HG03108 (cell line): Measurements from ENCODE around the gene SEC23A.
A peak's percentile ranks its signal among the peaks of the same experiment; 100 is the strongest.
"Not testable (repeated sequence)": the region's sequence is repeated elsewhere in the genome, so short reads cannot be mapped to it uniquely, and the experiment has no call there.

Experiments
- ATAC-seq: cut with Tn5 transposase; IDR thresholded peaks from one replicate; pipeline ENCODE4 v1.9.1; 2021; ENCODE audit warnings: moderate library complexity; ENCODE audit not compliant: unreplicated experiment

Gene SEC23A

DNA sequence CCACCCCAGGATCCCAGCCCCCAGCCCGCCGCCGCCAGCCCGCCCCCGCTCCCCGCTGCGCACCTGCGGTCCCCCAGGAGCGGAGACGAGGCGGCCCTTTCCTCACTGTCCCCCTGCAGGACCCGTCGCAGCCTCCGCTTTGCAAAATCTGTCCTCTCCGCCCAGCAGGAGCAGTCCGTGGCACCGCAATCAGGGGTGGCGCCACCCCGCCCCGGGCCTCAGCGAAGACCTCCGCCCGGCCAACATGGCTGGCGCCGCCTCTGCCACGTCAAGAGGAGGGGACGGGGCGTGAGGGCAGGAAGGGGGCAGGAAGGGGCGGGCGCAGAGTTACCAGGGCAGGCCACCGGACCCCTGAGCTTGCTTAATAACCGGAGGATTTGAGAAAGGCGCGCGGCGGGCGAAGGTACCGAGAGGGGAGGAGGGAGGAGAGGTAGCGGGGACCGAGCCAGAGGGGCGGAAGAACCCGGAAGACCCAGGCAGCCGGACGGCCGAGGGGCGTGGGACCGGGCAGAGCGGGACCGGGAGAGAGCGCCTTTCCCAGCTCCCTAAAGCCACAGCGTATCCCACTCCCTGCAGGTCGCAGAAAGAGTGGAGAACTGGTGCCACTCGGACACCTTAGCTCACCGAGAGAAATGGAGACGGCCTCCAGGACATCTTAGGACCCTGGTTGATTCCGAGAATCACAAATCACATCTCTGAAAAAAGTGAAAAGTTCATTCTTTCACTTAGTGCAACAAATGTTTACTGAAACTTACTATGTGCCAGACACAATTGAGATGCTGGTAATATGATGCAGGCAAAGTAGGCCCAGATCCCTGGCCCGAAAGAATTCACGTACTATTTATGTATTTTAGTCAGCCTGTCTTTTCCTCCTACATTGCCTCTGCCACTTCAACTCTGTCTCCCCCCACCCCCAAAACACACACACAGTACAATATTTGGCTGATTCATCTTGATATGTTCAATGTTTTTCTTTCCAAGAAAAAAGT is at the start of gene SEC23A:
SEC23A (minus strand) TSS at position 267 of the 989 bp plus-strand sequence. CDS start 7,117 bp downstream, outside the sequence.
- peak; percentile 96 for ATAC-seq

GRCh38 chr14:39145266-39145966 is 42.4 kb upstream of the SEC23A start:
- ATAC-seq, result no peak

- ATAC-seq, result not testable (repeated sequence)
Observed at GRCh38 chr14:39143226-39143625, 40.2 kb upstream of the SEC23A start.

DNA sequence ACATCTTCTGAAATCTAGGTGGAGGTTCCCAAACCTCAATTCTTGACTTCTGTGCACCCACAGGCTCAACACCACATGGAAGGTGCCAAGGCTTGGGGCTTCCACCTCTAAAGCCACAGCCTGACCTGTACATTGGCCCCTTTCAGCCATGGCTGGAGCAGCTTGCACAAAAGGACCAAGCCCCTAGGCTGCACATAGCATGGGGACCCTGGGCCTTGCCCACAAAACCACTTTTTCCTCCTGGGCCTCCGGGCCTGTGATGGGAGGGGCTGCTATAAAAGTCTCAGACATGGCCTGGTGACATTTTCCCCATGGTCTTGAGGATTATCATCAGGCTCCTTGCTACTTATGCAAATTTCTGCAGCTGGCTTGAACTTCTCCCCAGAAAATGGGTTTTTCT is 38.6 kb upstream of the SEC23A start:
- not testable (repeated sequence) for ATAC-seq

DNA sequence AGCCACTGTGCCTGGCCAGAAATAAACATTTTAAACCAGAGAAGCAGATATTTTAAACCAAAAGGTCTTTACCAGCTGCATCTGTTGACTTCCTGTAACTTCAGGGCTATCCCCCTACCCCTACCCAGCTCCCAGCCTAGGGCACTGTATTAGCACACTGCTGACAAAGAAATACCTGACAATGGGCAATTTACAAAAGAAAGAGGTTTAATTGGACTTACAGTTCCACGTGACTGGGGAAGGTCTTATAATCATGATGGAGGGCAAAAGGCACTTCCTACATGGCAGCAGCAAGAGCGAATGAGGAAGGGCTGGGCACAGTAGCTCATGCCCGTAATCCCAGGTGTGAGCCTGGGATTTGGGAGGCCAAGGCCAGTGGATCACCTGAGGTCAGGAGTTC is 37.1 kb upstream of the SEC23A start:
- ATAC-seq, result no peak

DNA sequence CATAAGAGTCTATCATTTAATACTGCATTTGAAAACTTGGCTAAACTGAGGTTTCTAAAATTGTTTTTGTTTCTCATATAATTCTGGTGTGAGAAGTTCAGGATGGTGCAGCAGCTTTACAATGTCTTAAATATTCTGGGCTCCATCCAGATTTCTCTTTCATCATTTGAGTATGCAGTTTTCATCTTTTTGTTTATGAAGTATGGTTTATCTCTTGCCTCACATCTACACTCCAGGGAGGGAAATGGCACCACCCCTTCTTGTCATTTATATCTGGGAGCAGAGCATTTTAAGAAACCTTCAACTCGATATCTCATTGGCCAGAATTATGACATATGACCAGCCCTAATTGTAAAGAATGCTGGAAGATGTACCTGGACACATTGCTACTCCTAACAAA is 35.4 kb upstream of the SEC23A start:
- ATAC-seq, result no peak

DNA sequence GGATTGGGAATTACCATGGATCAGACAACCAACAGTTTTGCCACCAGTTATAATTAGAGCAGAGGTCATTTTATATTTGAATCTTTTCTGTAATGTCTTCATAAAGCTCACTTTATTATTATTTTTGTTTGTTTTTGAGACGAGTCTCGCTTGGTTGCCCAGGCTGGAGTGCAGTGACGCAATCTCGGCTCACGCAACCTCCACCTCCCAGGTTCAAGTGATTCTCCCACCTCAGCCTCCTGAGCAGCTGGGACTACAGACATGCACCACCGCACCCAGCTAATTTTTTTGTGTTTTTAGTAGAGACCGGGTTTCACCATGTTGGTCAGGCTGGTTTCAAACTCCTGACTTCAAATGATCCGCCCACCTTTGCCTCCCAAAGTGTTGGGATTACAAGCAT is 34.8 kb upstream of the SEC23A start:
- ATAC-seq, result not testable (repeated sequence)

GRCh38 chr14:39122330-39123138 is 19.5 kb upstream of the SEC23A start:
- ATAC-seq, result no peak

DNA sequence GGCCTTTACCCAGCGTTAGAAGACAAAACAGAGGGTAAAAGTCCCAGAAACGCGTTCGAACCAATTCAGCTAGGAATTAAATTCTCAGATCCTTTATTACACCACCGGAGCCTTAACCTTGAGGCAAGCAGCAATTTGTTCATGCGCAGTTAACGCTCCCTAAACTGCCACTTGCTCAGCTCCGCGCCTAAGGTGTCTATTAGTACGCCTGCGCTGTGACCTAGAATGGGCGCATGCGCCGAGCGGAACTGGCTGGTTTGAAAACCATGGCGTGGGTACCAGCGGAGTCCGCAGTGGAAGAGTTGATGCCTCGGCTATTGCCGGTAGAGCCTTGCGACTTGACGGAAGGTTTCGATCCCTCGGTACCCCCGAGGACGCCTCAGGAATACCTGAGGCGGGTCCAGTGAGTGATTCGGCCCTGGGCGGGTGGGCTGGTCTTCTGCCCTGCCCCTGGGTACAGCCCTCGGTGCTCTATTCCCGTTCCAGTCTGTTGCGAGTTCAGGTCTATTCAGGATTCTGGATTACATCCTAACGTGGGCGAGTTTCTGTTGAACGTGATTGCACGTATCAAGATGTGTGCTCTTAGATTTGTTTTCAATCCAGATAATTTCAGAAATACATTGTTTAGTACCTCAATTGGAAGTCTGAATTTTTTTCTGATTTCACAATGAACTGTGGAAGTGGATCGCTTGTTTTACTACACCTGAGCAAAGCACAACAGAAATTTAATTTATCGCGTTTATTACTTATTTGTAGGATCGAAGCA is 11.2 kb upstream of the SEC23A start, which contains the start of gene GEMIN2:
GEMIN2 (plus strand) TSS at position 251 of the 766 bp plus-strand sequence; CDS start at position 267, 16 bp downstream.
- peak; percentile 92 for ATAC-seq

DNA sequence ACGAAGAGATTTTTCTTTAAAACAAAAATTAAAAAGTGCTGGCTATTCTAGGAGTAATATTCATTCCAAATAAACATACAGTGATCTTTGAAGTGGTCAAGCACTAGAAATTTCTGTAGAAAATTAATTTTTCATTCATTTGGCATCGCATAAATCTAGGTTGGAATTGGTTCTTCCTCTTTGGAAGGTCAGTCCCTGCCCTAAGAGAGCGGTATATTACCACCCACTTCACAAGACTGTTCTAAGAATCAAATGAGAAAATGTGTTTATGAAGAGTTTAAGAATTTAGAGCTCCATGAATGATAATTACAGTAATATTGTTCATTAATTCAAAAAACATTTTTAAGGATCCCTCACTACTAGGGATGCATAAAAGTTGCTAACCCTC is 10.6 kb upstream of the SEC23A start:
- ATAC-seq, result no peak

- ATAC-seq, result no peak
Observed at GRCh38 chr14:39109893-39110715, 7.1 kb upstream of the SEC23A start.

- no peak for ATAC-seq
Observed at GRCh38 chr14:39108791-39109190, 5.8 kb upstream of the SEC23A start.

DNA sequence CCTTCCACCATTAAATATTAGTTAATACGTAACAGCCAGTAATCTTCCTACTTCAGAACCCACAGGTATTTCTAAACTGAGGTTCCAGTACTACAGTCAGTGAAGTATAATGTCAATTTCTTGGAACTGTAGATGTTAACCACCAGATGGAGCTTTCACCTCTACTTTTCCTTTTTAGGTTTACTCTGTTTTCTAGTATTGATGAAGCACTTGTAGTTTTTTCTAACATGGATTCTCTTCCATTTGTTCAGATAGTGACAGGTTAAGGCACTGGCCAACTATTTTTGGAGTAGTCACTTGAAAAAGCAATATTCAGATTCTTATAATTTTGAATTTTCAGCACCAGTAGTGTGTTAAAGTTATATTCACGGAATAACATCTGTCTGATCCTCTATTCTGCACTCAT is 4.6 kb upstream of the SEC23A start:
- ATAC-seq, result no peak

DNA sequence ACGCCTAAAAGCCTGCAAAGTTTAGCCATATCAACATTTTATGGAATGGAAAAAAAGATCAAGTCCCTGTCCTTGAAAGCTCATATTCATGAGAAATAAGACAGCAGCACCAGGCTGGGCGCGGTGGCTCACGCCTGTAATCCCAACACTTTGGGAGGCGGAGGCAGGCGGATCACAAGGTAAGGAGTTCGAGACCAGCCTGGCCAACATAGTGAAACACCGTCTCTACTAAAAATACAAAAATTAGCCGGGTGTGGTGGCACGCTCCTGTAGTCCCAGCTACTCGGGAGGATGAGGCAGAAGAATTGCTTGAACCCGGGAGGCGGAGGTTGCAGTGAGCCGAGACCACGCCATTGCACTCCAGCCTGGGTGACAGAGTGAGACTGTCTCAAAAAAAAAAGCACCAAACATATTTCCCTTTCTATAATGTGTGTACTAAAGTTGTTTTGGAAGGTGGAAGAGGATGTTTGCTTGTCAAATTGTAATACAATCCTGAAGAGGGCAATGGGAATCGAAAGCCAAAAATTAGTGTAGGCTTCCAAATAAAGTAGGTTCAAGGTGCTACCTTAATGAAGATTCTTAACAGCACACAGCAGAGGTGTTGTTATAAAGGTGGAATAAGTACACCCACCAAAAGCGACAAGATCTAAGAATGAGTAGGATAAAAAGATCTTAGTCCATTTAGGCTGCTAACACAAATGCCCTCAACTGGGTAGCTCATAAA is 1.2 kb upstream of the SEC23A start:
- not testable (repeated sequence) for ATAC-seq

DNA sequence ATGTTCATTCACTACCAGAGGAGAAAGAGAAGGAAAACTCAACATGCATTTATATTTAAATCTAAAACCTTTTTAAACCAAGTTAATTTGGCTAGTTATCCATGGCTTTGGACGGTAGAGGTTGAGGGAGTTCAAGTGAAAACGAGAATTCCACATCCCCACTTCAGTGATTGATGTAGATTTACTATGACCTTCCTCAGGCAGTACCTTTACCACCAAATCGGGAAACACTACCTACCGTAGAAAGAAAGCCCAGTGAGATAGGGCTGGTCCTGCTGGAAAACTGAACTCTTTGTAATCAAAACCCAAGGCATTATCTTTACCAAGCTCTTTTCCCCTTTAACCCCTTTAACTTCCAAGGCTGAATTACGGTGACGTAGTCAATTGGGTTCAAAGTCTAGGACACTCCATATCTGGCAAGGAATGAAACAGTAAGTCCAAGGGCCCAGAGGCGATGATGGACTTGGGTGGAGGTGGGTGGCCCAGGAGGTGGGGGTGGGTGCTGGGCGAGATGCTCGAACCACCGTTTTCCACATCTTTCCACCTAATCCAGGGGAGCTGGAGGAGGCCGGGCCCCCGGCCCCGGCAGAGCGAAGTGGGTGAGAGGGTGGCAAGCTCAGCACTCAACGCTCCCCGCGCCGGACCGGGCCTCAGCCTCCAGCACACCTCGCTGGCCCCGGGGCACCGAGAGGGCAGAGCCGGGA is 618 bp downstream of the SEC23A start:
- ATAC-seq, result peak; percentile 8

- no peak for ATAC-seq
Observed at GRCh38 chr14:39099748-39100147, 3.3 kb downstream of the SEC23A start.

DNA sequence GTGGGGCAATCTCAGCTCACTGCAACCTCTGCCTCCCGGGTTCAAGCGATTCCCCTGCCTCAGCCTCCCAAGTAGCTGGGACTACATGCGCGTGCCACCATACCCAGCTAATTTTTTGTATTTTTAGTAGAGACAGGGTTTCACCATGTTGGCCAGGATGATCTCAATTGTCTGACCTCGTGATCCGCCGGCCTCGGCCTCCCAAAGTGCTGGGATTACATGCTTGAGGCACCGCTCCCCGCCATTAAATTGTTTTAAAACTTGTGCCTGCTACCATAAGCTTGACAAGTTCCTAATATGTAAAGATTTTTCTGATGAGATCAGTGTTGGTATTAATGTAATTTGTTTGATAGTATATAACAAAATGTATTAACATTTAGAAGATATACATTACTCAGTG is 3.8 kb downstream of the SEC23A start:
- not testable (repeated sequence) for ATAC-seq

DNA sequence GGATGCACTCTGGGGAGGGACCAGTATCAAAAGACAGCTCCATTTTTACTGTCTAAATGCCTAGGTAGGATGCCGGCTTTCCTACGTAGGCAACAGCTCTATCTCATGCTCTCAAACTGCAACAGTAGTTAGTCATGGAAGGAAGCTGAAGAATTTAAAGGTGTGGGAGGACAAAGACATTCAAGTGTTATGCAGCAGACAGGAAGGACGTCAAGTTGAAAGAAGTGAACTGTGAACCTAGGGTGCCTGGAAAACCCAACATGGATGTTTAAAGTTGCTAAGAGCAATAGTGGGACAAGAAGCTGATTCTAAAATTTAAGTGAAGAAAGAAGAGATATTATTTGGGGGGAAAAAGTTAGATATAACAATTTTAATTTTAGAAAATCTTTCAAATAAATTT is 5.9 kb downstream of the SEC23A start:
- ATAC-seq, result no peak
